Gastrocnemius medialis (tissue), 4 donors: ENCODE results near the gene MMAA. TPM values are rescaled to one million over a fixed set of nuclear protein-coding genes. Genes with fewer than 3 reads are reported as not detected.
"Not testable (repeated sequence)": the region's sequence is repeated elsewhere in the genome, so short reads cannot be mapped to it uniquely, and the experiment has no call there.

Experiments
- ATAC-seq, 2 donors: fragments of 150-250 bp; one replicate each; pipeline ENCODE4 v1.9.1; 2016
- DNase-seq, 2 donors: peaks; one replicate each; pipeline ENCODE4 v3.0.0-alpha.2; 2019
- H3K27ac ChIP-seq, 4 donors: fragments of 200-600 bp; sonication (generic); 1 replicate in 1 of 4; 2 replicates in 3 of 4; pipeline ENCODE4 v1.5.1; 2016 to 2018; ENCODE audit warnings: mild to moderate bottlenecking in 2 of 4, moderate library complexity in 1 of 4
- H3K27me3 ChIP-seq, 3 donors: fragments of 200-600 bp; sonication (generic) in 2 of 3; 1 replicate in 1 of 3; 2 replicates in 2 of 3; pipeline versions ENCODE4 v1.5.1 to v1.6.0; 2016 to 2019; ENCODE audit warnings: mild to moderate bottlenecking in 1 of 3, moderate library complexity in 1 of 3
- H3K36me3 ChIP-seq, 2 donors: fragments of 200-600 bp; sonication (generic) in 1 of 2; one replicate each; pipeline ENCODE4 v1.5.1; 2017 to 2018
- H3K4me1 ChIP-seq, 2 donors: fragments of 200-600 bp; sonication (generic) in 1 of 2; one replicate each; pipeline ENCODE4 v1.5.1; 2016 to 2017; ENCODE audit warnings: mild to moderate bottlenecking in 2 of 2
- H3K4me3 ChIP-seq, 4 donors: fragments of 200-600 bp; sonication (generic) in 3 of 4; 1 replicate in 1 of 4; 2 replicates in 3 of 4; pipeline ENCODE4 v1.5.1; 2016 to 2019; ENCODE audit warnings: mild to moderate bottlenecking in 2 of 4
- H3K9me3 ChIP-seq, 3 donors: fragments of 200-600 bp; sonication (generic) in 2 of 3; 1 replicate in 1 of 3; 2 replicates in 2 of 3; pipeline ENCODE4 v1.5.1; 2016 to 2019
- POLR2A ChIP-seq, 2 donors: fragments of 450-650 bp; IDR thresholded peaks; one replicate each; pipeline ENCODE4 v1.6.1; 2017; ENCODE audit warnings: antibody characterized with exemption in 2 of 2, mild to moderate bottlenecking in 2 of 2, moderate library complexity in 2 of 2
- in situ Hi-C, 4 donors: fragments of 200-750 bp; cut with MboI; loops; one replicate each; pipeline versions ENCODE4 v1.15.0 to v1.8.0; 2017; ENCODE audit warnings: low sequenced_read_pairs in 4 of 4
- intact Hi-C: fragments of 100-400 bp; cut with DNase I; formaldehyde crosslinking; loops from one replicate; pipeline ENCODE4 v1.15.1; 2023; ENCODE audit warnings: low total_unique reads
- total RNA-seq, 4 donors: library from RNA; depleted of rRNA; stranded (reverse); fragments of >200 nt; gene quantifications; one replicate each; pipeline versions ENCODE4 v1.1.0 to v1.2.3, GENCODE V29; 2016
- TF ChIP-seq, protein P1 (sequence below), 5 experiments: fragments of 450-650 bp in 3 of 5; fragments of 200-600 bp in 2 of 5; sonication (generic) in 2 of 5; IDR thresholded peaks in 4 of 5; conservative IDR thresholded peaks in 1 of 5; 1 replicate in 4 of 5; 2 replicates in 1 of 5; pipeline ENCODE4 v1.5.1; 2016 to 2019; ENCODE audit warnings: antibody characterized with exemption in 5 of 5, mild to moderate bottlenecking in 3 of 5, moderate library complexity in 3 of 5

Gene MMAA
- total RNA-seq, 4 donors from 2014 or later, result 5.1 to 10.9 (median 8.4) TPM

DNA sequence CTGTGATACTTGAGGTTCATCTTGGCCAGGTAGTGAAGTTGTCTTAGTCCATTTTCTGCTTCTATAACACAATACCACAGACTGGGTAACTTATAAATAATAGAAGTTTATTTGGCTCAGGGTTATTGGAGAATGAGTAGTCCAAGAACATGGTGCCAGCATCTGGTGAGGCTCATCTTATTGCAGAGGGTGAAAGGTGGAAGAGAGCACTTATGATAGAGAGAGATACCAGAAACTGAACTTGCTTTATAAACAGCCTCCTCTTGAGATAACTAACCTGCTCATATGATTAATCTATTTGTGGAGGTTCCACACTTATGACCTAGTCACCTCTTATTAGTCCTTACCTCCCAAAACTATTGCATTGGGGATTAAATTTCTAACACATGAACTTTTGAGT, 62.3 kb downstream of the MMAA start:
- intact Hi-C loops (loop anchor here (2.0 to 5.0 kb wide), 3 partner anchors 15 to 199 kb away; partner anchors contain the start of gene SMAD1), in situ Hi-C loops (no loop called here)
- TF ChIP-seq, protein P1, sequence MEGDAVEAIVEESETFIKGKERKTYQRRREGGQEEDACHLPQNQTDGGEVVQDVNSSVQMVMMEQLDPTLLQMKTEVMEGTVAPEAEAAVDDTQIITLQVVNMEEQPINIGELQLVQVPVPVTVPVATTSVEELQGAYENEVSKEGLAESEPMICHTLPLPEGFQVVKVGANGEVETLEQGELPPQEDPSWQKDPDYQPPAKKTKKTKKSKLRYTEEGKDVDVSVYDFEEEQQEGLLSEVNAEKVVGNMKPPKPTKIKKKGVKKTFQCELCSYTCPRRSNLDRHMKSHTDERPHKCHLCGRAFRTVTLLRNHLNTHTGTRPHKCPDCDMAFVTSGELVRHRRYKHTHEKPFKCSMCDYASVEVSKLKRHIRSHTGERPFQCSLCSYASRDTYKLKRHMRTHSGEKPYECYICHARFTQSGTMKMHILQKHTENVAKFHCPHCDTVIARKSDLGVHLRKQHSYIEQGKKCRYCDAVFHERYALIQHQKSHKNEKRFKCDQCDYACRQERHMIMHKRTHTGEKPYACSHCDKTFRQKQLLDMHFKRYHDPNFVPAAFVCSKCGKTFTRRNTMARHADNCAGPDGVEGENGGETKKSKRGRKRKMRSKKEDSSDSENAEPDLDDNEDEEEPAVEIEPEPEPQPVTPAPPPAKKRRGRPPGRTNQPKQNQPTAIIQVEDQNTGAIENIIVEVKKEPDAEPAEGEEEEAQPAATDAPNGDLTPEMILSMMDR (IDR thresholded peaks at IDR 0.05 in 4 of 5, conservative IDR thresholded peaks at IDR 0.05 in 1 of 5), result no peak
- peak in 1 of 2 donors; percentile 15 for TF ChIP-seq POLR2A (IDR thresholded peaks at IDR 0.05)

DNA sequence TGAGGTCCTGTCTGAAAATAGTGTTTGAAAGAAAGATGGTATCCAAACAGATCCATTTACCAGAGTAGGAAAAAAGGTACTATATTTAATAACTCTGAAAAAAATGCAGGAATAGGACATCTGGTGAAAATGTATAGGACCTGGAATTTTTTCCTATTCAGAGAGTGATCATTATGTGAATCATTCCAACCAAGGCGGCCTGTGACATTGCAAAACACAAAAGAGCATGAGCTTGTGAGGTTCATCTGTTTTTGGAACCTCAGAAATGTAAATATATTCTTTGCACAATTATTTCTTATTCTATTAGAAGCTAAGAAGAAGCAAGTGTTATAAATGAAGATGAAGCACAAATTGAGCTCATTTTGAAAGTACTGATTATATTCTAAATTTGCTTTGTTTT, 62.8 kb downstream of the MMAA start:
- H3K4me3 ChIP-seq, result no peak overlapping the region
- in situ Hi-C loops, result no loop called here
- no peak for ATAC-seq
- TF ChIP-seq, protein P1 (IDR thresholded peaks at IDR 0.05 in 4 of 5, conservative IDR thresholded peaks at IDR 0.05 in 1 of 5), result no peak
- TF ChIP-seq POLR2A (IDR thresholded peaks at IDR 0.05), result no peak
- peaks cover 0 to 5% (median 0%) of the 10 kb centered on the region in 3 donors for H3K9me3 ChIP-seq
- intact Hi-C loops, result loop anchor here (2.0 to 5.0 kb wide), 4 partner anchors 15 to 200 kb away; partner anchors contain the start of gene SMAD1
- H3K27ac ChIP-seq, result peak overlapping the region; percentile 79 to 91 (median 82)
- no peaks in the 10 kb centered on the region for H3K36me3 ChIP-seq
- peaks cover 25 to 36% of the 10 kb centered on the region in 2 donors for H3K4me1 ChIP-seq
- H3K27me3 ChIP-seq, result no peaks in the 10 kb centered on the region
- no peak for DNase-seq

More for the DNA sequence above, 62.3 kb downstream of the MMAA start:
- DNase-seq (peak in 1 of 2 donors; percentile 10), ATAC-seq (no peak)
- H3K9me3 ChIP-seq, result peaks cover 0 to 5% (median 0%) of the 10 kb centered on the region in 3 donors
- H3K4me3 ChIP-seq, result no peak overlapping the region
- no peaks in the 10 kb centered on the region for H3K36me3 ChIP-seq
- peak overlapping the region; percentile 79 to 91 (median 82) for H3K27ac ChIP-seq
- no peaks in the 10 kb centered on the region for H3K27me3 ChIP-seq
- H3K4me1 ChIP-seq, result peaks cover 25 to 36% of the 10 kb centered on the region in 2 donors

DNA sequence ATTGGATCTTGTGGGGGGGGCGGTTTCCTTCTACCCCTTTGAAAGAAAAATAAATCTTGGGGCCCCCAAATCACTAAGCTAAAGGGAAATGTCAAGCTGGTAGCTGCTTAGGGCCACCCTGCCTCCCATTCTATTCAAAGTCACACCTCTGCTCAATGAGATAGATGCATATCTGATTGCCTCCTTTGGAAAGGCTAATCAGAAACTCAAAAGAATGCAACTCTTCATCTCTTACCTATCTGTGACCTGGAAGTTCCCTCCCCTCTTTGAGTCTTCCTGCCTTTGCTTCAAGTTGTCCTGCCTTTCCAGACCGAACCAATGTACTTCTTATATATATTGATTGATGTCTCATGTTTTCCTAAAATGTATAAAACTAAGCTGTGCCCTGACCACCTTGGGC, 67.8 kb downstream of the MMAA start:
- intact Hi-C loops, result no loop called here

DNA sequence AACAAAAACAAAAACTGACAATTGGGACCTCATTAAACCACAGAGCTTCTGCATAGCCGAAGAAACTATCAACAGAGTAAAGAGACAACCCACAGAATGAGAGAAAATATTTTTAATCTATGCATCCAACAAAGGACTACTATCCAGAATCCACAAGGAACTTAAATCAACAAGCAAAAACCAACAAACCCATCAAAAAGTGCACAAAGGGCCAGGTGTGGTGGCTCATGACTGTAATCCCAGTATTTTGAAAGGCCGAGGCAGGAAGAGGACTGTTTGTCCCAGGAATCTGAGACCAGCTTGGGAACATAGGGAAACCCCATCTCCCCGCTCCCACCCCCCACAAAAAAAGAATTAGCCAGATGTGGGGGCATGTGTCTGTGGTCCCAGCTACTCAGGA, 71.4 kb downstream of the MMAA start:
- TF ChIP-seq POLR2A (IDR thresholded peaks at IDR 0.05), result no peak
- TF ChIP-seq, protein P1 (IDR thresholded peaks at IDR 0.05 in 4 of 5, conservative IDR thresholded peaks at IDR 0.05 in 1 of 5), result no peak
- H3K27me3 ChIP-seq, result no peaks in the 10 kb centered on the region
- in situ Hi-C loops, result no loop called here
- peaks cover 9 to 11% of the 10 kb centered on the region in 2 donors for H3K4me1 ChIP-seq
- intact Hi-C loops, result no loop called here
- no peak overlapping the region for H3K4me3 ChIP-seq
- no peak for ATAC-seq
- no peaks in the 10 kb centered on the region for H3K36me3 ChIP-seq
- H3K27ac ChIP-seq, result no peak overlapping the region
- H3K9me3 ChIP-seq, result no peaks in the 10 kb centered on the region
- DNase-seq, result no peak

More for the DNA sequence above, 67.8 kb downstream of the MMAA start:
- H3K4me1 ChIP-seq, result peaks cover under 1 to 4% of the 10 kb centered on the region in 2 donors
- H3K36me3 ChIP-seq, result no peaks in the 10 kb centered on the region
- TF ChIP-seq POLR2A (IDR thresholded peaks at IDR 0.05), result no peak
- DNase-seq (no peak), ATAC-seq (no peak)
- H3K9me3 ChIP-seq, result no peaks in the 10 kb centered on the region
- no peak overlapping the region for H3K27ac ChIP-seq
- no peak overlapping the region for H3K4me3 ChIP-seq
- H3K27me3 ChIP-seq, result no peaks in the 10 kb centered on the region
- in situ Hi-C loops, result no loop called here

DNA sequence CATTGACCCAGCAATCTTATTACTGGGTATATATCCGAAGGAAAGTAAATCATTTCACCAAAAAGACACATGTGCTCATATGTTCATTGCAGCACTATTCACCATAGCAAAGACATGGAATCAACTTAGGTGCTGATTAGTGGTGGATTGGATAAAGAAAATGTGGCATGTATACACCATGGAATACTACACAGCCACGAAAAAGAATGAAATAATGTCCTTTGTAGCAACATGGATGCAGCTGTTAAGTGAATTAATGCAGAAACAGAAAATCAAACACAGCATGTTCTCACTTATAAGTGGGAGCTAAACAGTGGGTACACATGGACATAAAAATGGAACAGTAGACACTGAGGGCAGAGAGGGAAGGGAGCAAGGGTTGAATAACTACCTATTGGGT, 72.2 kb downstream of the MMAA start:
- intact Hi-C loops, H3K27me3 ChIP-seq, H3K27ac ChIP-seq, DNase-seq, in situ Hi-C loops, H3K36me3 ChIP-seq, H3K4me3 ChIP-seq, H3K9me3 ChIP-seq, ATAC-seq: not testable (repeated sequence)
- H3K4me1 ChIP-seq, result peaks cover 9 to 11% of the 10 kb centered on the region in 2 donors

DNA sequence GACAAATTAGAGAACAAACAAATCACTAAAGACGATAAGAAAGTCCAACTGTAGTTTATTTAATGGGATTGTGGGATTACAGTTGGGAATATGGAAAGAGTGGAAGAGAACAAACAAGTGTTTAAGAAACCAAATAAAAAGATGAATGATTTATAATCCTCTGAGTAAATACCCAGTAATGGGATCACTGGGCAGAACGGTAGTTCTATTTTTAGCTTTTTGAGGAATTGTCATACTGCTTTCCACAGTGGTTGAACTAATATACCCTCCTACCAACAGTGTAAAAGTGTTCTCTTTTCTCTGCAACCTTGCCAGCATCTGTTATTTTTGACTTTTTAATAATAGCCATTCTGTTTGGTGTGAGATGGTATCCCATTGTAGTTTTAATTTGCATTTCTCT, 75.7 kb downstream of the MMAA start:
- TF ChIP-seq POLR2A (IDR thresholded peaks at IDR 0.05), result no peak
- TF ChIP-seq, protein P1 (IDR thresholded peaks at IDR 0.05 in 4 of 5, conservative IDR thresholded peaks at IDR 0.05 in 1 of 5), result no peak
- DNase-seq (no peak), ATAC-seq (peak; percentile 93 to 99)
- Histone ChIP-seq H3K4me1 (peaks cover 9 to 11% of the 10 kb centered on the region in 2 donors), H3K9me3 (no peaks in the 10 kb centered on the region), H3K27ac (peak overlapping the region in 2 of 4 donors; percentile 32 to 63), H3K36me3 (no peaks in the 10 kb centered on the region), H3K4me3 (no peak overlapping the region), H3K27me3 (no peaks in the 10 kb centered on the region)
- in situ Hi-C loops, result no loop called here
- intact Hi-C loops, result no loop called here
